Measurements from ENCODE around the gene UNC93B1. TPM values are rescaled to one million over a fixed set of nuclear protein-coding genes. Genes with fewer than 3 reads are reported as not detected.

Gene UNC93B1
- total RNA-seq, 1 experiment from 2014 or later: 23.3 TPM

GRCh38 chr11:68047437-68048290, 43.8 kb upstream of the UNC93B1 start:
- DNase-seq: no peak
- no peak overlapping the region for H3K9ac ChIP-seq (ENCODE audit: extremely low read depth, insufficient read length, low read length)
- no peak overlapping the region for H3K27ac ChIP-seq (ENCODE audit: insufficient read length, low read depth, low read length)
- no peaks in the 10 kb centered on the region for H3K79me1 ChIP-seq (ENCODE audit: insufficient read depth, low read depth, low read length, poor library complexity, severe bottlenecking)
- H2BK15ac ChIP-seq (ENCODE audit: low read depth, low read length): no peak overlapping the region
- no peaks in the 10 kb centered on the region for H3K79me2 ChIP-seq (ENCODE audit: insufficient read depth, low read length)
- no peak overlapping the region for H3K4me3 Mint-ChIP-seq
- TF ChIP-seq, protein P1, sequence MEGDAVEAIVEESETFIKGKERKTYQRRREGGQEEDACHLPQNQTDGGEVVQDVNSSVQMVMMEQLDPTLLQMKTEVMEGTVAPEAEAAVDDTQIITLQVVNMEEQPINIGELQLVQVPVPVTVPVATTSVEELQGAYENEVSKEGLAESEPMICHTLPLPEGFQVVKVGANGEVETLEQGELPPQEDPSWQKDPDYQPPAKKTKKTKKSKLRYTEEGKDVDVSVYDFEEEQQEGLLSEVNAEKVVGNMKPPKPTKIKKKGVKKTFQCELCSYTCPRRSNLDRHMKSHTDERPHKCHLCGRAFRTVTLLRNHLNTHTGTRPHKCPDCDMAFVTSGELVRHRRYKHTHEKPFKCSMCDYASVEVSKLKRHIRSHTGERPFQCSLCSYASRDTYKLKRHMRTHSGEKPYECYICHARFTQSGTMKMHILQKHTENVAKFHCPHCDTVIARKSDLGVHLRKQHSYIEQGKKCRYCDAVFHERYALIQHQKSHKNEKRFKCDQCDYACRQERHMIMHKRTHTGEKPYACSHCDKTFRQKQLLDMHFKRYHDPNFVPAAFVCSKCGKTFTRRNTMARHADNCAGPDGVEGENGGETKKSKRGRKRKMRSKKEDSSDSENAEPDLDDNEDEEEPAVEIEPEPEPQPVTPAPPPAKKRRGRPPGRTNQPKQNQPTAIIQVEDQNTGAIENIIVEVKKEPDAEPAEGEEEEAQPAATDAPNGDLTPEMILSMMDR (conservative IDR thresholded peaks at IDR 0.05): no peak
- no peak overlapping the region for H3K4me2 ChIP-seq (ENCODE audit: insufficient read depth, insufficient read length, low read length)
- no peaks in the 10 kb centered on the region for H3K9me3 ChIP-seq (ENCODE audit: control insufficient read depth, low read depth, low read length)
- H3K4ac ChIP-seq (ENCODE audit: low read depth, low read length): no peak overlapping the region
- H3K18ac ChIP-seq (ENCODE audit: insufficient read length, low read depth, low read length): no peak overlapping the region
- no peak overlapping the region for H2BK20ac ChIP-seq (ENCODE audit: low read depth, low read length, poor library complexity, severe bottlenecking)
- H3K23me2 ChIP-seq (ENCODE audit: insufficient read length, low read depth, low read length, poor library complexity, severe bottlenecking): no peaks in the 10 kb centered on the region
- H3K56ac ChIP-seq (ENCODE audit: insufficient read length, low read depth, low read length): no peak overlapping the region
- H2BK5ac ChIP-seq (ENCODE audit: insufficient read length, low read length): no peak overlapping the region
- no peak overlapping the region for H2BK120ac ChIP-seq (ENCODE audit: low read depth, low read length, poor library complexity, severe bottlenecking)
- no peak overlapping the region for H3K23ac ChIP-seq (ENCODE audit: insufficient read length, low read depth, low read length)
- H3K4me1 Mint-ChIP-seq: peaks cover 6 to 11% of the 10 kb centered on the region in 2 experiments
- H3T11ph ChIP-seq (ENCODE audit: low read length): no peak overlapping the region
- no peak overlapping the region for H3K14ac ChIP-seq (ENCODE audit: insufficient read depth, low read length)
- no peaks in the 10 kb centered on the region for H3K9me3 Mint-ChIP-seq
- no peaks in the 10 kb centered on the region for H3K27me3 ChIP-seq (ENCODE audit: insufficient read depth, low read length)
- no CpG with 5 or more reads among the region's 37 CpGs for WGBS (ENCODE audit: extremely low coverage, insufficient read length, low lambda C conversion rate)
- no peak overlapping the region for H3K27ac Mint-ChIP-seq
- no peak overlapping the region for H2AK5ac ChIP-seq (ENCODE audit: insufficient read length, low read length)
- no peak overlapping the region for H4K8ac ChIP-seq (replicated peaks; ENCODE audit: insufficient read length, low read depth, low read length)
- H2BK12ac ChIP-seq (ENCODE audit: insufficient read length, low read depth, low read length): no peak overlapping the region
- H3K36me3 Mint-ChIP-seq (ENCODE audit: insufficient read depth in 1 of 3, low read depth in 3 of 3): peaks cover 0 to 11% (median 0%) of the 10 kb centered on the region in 3 experiments; a peak in 3 of 7 replicates
- H2AFZ ChIP-seq (ENCODE audit: low read length): no peak overlapping the region
- no peaks in the 10 kb centered on the region; the same call in 1 of the 2 replicates for H3K27me3 Mint-ChIP-seq (ENCODE audit: low read depth)
- H4K5ac ChIP-seq (ENCODE audit: insufficient read length, low read depth, low read length): no peak overlapping the region
- no peak overlapping the region for H4K91ac ChIP-seq (ENCODE audit: insufficient read length, low read depth, low read length)
- H4K20me1 ChIP-seq (ENCODE audit: control insufficient read depth, insufficient read depth, insufficient read length): peaks cover 2% of the 10 kb centered on the region
- H3K4me1 ChIP-seq (ENCODE audit: insufficient read depth, low read length): no peaks in the 10 kb centered on the region

All from H9 (cell line).